Right lobe of liver (tissue), 6 donors: Measurements from ENCODE around the gene CEP72. TPM values are rescaled to one million over a fixed set of nuclear protein-coding genes. Genes with fewer than 3 reads are reported as not detected.

ENCODE experiments used
- ATAC-seq, 4 donors: fragments of 200-7000 bp; cut with Tn5 transposase; one replicate each; pipeline ENCODE4 v1.9.1; 2020; ENCODE audit warnings: mild to moderate bottlenecking in 4 of 4, moderate library complexity in 4 of 4
- DNase-seq, 3 donors: peaks; one replicate each; pipeline ENCODE4 v3.0.0-alpha.2; 2020
- H3K27ac ChIP-seq, 3 donors: fragments of 200-600 bp; one replicate each; pipeline ENCODE4 v1.8.0; 2022
- H3K27me3 ChIP-seq, 2 donors: fragments of 200-600 bp; one replicate each; pipeline ENCODE4 v1.8.0; 2022
- H3K36me3 ChIP-seq, 4 donors: fragments of 200-600 bp; sonication (generic) in 1 of 4; one replicate each; pipeline versions ENCODE4 v1.5.1 to v1.8.0; 2017 to 2022; ENCODE audit warnings: control low read depth in 1 of 4
- H3K4me1 ChIP-seq, 4 donors: fragments of 200-600 bp; sonication (generic) in 1 of 4; one replicate each; pipeline versions ENCODE4 v1.5.1 to v1.8.0; 2017 to 2022; ENCODE audit warnings: control low read depth in 1 of 4
- H3K4me3 ChIP-seq, 3 donors: fragments of 200-600 bp; one replicate each; pipeline ENCODE4 v1.8.0; 2022
- H3K9me3 ChIP-seq, 4 donors: fragments of 200-600 bp; sonication (generic) in 1 of 4; one replicate each; pipeline versions ENCODE4 v1.5.1 to v1.8.0; 2017 to 2022; ENCODE audit warnings: control low read depth in 1 of 4
- POLR2A ChIP-seq: fragments of 450-650 bp; IDR thresholded peaks from one replicate; pipeline ENCODE4 v1.6.1; 2017; ENCODE audit warnings: antibody characterized with exemption, mild to moderate bottlenecking
- WGBS: methylation state at CpG from one replicate; pipeline ENCODE4 v1.1.6; 2018; ENCODE audit warnings: low coverage, low lambda C conversion rate; ENCODE audit not compliant: insufficient coverage; ENCODE audit errors: missing lambda C conversion rate; 5-methylcytosine and 5-hydroxymethylcytosine counted together
- intact Hi-C, 2 donors: fragments of 100-400 bp; cut with DNase I; formaldehyde crosslinking; loops; one replicate each; pipeline versions ENCODE4 v1.11.2 to v1.14.1; 2022
- total RNA-seq, 6 experiments: library from RNA; depleted of rRNA in 2 of 6; stranded (reverse); fragments of >200 nt in 2 of 6; fragmentation: NEBNext Ultra II Directional in 3 of 6; extraction: Animal tissue kit (Norgen Biotek cat#: 25700) in 3 of 6; gene quantifications; one replicate each; pipeline versions ENCODE4 v1.1.0 to v1.2.4, GENCODE V29; 2016 to 2023
- TF ChIP-seq, protein P1 (sequence below), 4 donors: fragments of 200-600 bp in 3 of 4; fragments of 450-650 bp in 1 of 4; IDR thresholded peaks; one replicate each; pipeline versions ENCODE4 v1.5.1 to v1.8.0; 2016 to 2022; ENCODE audit warnings: antibody characterized with exemption in 4 of 4, mild to moderate bottlenecking in 2 of 4
- donor health status: DM: no; HTN: yes; CAD: no.
- donor health status: DM: no; HTN: no; CAD: no.
- donor health status: DM: no; HTN: no; CAD: no.
- donor health status: DM: no; HTN: yes; CAD: no.
- donor health status: DM: no; HTN: yes; CAD: no.

The CEP72 gene
- total RNA-seq, 6 experiments from 2014 or later = 3.4 to 6.0 (median 4.2) TPM

DNA sequence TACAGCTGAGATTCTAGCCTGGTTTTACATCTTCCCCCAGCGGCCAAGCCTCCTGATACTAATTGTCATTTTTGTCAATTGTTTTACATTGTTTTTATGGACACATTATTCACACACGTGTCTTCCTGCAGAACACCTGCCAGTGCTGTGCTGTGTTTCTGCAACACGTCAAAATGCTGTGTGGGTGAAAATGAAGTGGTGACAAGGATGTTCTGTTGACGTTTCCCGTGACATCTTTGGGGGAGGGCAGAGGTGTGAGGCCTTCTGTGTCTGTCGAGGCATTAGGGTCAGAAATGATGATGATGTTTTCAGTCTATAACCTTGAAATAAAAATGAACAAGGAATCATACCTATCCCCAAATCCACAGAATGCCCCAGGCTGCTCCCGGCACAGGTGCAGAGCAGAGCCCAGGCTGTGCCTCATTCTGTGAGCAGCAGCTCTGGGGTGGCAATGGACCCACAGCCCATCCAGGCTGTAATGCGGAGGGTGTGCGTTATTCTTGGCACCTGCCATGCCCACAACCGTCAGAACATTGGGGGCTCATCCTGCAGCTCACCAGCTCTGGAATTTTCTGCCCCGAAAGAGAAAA, 23.6 kb upstream of the CEP72 start:
- WGBS = 40% methylated on average over 7 of the region's 11 CpGs
- ATAC-seq (no peak), DNase-seq (no peak)
- Histone ChIP-seq H3K9me3 (no peaks in the 10 kb centered on the region), H3K4me1 (no peaks in the 10 kb centered on the region), H3K27ac (no peak overlapping the region), H3K36me3 (no peaks in the 10 kb centered on the region), H3K4me3 (no peak overlapping the region), H3K27me3 (no peaks in the 10 kb centered on the region)
- intact Hi-C loops = no loop called here
- TF ChIP-seq, protein P1, sequence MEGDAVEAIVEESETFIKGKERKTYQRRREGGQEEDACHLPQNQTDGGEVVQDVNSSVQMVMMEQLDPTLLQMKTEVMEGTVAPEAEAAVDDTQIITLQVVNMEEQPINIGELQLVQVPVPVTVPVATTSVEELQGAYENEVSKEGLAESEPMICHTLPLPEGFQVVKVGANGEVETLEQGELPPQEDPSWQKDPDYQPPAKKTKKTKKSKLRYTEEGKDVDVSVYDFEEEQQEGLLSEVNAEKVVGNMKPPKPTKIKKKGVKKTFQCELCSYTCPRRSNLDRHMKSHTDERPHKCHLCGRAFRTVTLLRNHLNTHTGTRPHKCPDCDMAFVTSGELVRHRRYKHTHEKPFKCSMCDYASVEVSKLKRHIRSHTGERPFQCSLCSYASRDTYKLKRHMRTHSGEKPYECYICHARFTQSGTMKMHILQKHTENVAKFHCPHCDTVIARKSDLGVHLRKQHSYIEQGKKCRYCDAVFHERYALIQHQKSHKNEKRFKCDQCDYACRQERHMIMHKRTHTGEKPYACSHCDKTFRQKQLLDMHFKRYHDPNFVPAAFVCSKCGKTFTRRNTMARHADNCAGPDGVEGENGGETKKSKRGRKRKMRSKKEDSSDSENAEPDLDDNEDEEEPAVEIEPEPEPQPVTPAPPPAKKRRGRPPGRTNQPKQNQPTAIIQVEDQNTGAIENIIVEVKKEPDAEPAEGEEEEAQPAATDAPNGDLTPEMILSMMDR (IDR thresholded peaks at IDR 0.05) = no peak
- no peak for TF ChIP-seq POLR2A

DNA sequence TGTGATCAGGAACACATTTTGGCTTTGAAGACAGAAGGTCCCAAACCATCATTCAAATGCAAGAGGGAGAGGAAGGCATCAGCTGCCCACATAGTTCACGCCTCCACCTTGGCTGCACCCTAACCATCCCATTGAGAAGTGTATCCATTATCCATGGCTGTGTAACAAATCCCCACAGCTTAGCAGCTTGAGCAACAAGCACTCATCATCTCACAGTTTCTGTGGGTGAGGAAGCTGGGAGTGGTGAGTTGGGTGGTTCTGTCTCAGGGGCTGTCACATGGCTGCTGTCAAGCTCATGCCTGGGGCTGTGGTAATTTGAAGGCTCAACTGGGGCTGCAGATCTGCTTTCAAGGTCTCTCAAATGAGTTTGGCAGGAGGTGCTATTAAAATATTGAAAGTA, 23.0 kb upstream of the CEP72 start:
- DNase-seq (no peak), ATAC-seq (no peak)
- no peak overlapping the region for H3K4me3 ChIP-seq
- H3K36me3 ChIP-seq = no peaks in the 10 kb centered on the region
- H3K4me1 ChIP-seq = no peaks in the 10 kb centered on the region
- TF ChIP-seq, protein P1 (IDR thresholded peaks at IDR 0.05) = no peak
- no peak for TF ChIP-seq POLR2A
- WGBS = 67% methylated on average over 1 of the region's 1 CpG
- H3K27ac ChIP-seq = no peak overlapping the region
- intact Hi-C loops = no loop called here
- H3K27me3 ChIP-seq = no peaks in the 10 kb centered on the region
- H3K9me3 ChIP-seq = no peaks in the 10 kb centered on the region

DNA sequence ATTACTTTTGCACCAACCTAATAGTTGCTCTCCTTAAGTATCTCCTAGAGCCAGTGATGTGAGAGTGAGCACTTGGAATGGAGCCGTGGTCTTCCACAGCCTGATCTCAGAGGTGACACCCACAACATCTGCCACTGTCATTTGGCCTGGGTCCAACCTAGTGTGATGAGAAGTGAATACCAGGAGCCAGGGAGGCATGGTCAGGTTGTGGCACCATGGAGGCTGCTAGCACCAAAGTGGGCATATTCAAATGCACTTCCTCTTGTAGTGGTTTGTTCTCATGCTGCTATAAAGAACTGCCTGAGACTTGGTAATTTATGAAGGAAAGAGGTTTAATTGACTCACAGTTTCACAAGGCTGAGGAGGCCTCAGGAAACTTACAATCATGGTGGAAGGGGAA, 22.6 kb upstream of the CEP72 start:
- Histone ChIP-seq H3K4me1 (no peaks in the 10 kb centered on the region), H3K36me3 (no peaks in the 10 kb centered on the region), H3K27me3 (no peaks in the 10 kb centered on the region), H3K27ac (no peak overlapping the region), H3K4me3 (no peak overlapping the region), H3K9me3 (no peaks in the 10 kb centered on the region)
- ATAC-seq (no peak), DNase-seq (peak in 1 of 3 donors; percentile 25)
- WGBS = 50% methylated on average over 1 of the region's 1 CpG
- TF ChIP-seq, protein P1 (IDR thresholded peaks at IDR 0.05) = no peak
- TF ChIP-seq POLR2A = no peak
- intact Hi-C loops = no loop called here

DNA sequence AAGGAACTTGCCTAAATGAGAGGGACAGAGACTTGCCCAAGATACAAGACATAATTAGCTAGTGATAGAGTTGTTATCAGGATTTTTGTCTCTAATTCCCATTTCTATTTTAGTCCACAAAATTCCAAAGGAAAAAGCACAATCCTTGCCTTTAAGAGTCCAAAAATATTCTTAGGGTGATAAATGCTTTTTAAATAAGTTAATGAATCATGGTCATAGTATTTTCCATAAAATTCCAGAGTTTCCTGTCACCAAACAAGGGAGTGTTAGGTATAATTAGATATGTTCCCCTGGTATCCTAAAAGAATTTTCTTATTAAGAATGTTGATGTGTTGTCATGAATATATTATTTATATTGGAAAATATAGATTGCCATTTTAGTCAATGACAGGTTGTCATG, 21.8 kb upstream of the CEP72 start:
- intact Hi-C loops = no loop called here
- ATAC-seq (no peak), DNase-seq (no peak)
- no peaks in the 10 kb centered on the region for H3K4me1 ChIP-seq
- no peaks in the 10 kb centered on the region for H3K27me3 ChIP-seq
- H3K9me3 ChIP-seq = no peaks in the 10 kb centered on the region
- TF ChIP-seq, protein P1 (IDR thresholded peaks at IDR 0.05) = no peak
- no peak for TF ChIP-seq POLR2A
- H3K27ac ChIP-seq = no peak overlapping the region
- H3K4me3 ChIP-seq = no peak overlapping the region
- H3K36me3 ChIP-seq = no peaks in the 10 kb centered on the region

DNA sequence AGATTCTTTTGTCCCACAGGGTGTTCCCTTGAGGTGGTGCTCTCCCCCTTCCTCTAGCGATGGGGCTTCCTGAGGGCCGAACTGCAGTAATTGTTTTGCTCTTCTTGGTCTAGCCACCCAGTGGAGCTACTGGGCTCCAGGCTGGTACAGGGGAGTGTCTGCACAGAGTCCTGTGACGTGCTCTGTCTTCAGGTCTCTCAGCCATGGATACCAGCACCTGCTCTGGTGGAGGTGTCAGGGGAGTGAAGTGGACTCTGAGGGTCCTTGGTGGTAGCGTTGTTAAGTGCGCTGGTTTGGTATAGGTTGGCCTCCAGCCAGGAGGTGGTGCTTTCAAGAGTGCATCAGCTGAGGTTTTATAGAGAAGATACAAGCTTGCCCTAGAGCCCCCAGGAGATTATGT, 20.4 kb upstream of the CEP72 start:
- Histone ChIP-seq H3K27ac (no peak overlapping the region), H3K9me3 (no peaks in the 10 kb centered on the region), H3K27me3 (no peaks in the 10 kb centered on the region), H3K4me1 (no peaks in the 10 kb centered on the region), H3K36me3 (no peaks in the 10 kb centered on the region), H3K4me3 (no peak overlapping the region)
- 77% methylated on average over 4 of the region's 5 CpGs for WGBS
- DNase-seq (peak in 2 of 3 donors; percentile 18 to 28), ATAC-seq (no peak)
- TF ChIP-seq, protein P1 (IDR thresholded peaks at IDR 0.05) = no peak
- TF ChIP-seq POLR2A = no peak
- intact Hi-C loops = no loop called here
